GM23338 (cell line): ENCODE measurements around the gene FBRSL1. TPM values are rescaled to one million over a fixed set of nuclear protein-coding genes. Genes with fewer than 3 reads are reported as not detected.

Source experiments
- ATAC-seq: fragments of 200-7000 bp; cut with Tn5 transposase; 3 replicates; pipeline ENCODE4 v1.9.1; 2020
- DNase-seq: peaks from one replicate; pipeline ENCODE4 v3.0.0-alpha.2; 2015; ENCODE audit warnings: low spot score
- H2AFZ ChIP-seq: fragments of 200-600 bp; sonication (generic); 2 replicates; pipeline ENCODE4 v1.8.0; 2016; ENCODE audit warnings: antibody characterized with exemption, mild to moderate bottlenecking, moderate library complexity
- H3F3A ChIP-seq: fragments of 200-600 bp; sonication (generic); replicated peaks from 2 replicates; pipeline ENCODE4 v1.8.0; 2017; ENCODE audit warnings: antibody characterized with exemption, mixed run types, low read depth
- H3K27ac ChIP-seq: fragments of 200-600 bp; sonication (generic); 2 replicates; pipeline ENCODE4 v1.6.1; 2016; ENCODE audit warnings: low read depth
- H3K27me3 ChIP-seq: fragments of 200-600 bp; sonication (generic); 2 replicates; pipeline ENCODE4 v1.8.0; 2016; ENCODE audit warnings: mild to moderate bottlenecking, mixed run types, moderate library complexity; ENCODE audit not compliant: insufficient read depth
- H3K36me3 ChIP-seq: fragments of 200-600 bp; sonication (generic); 2 replicates; pipeline ENCODE4 v1.8.0; 2016; ENCODE audit warnings: mild to moderate bottlenecking; ENCODE audit not compliant: insufficient read depth
- H3K4me1 ChIP-seq: fragments of 200-600 bp; sonication (generic); 2 replicates; pipeline ENCODE4 v1.8.0; 2016; ENCODE audit warnings: mild to moderate bottlenecking, moderate library complexity; ENCODE audit not compliant: insufficient read depth
- H3K4me2 ChIP-seq: fragments of 200-600 bp; sonication (generic); 2 replicates; pipeline ENCODE4 v1.7.1; 2017; ENCODE audit warnings: mixed run types
- H3K4me3 ChIP-seq: fragments of 200-600 bp; sonication (generic); 2 replicates; pipeline ENCODE4 v1.6.1; 2016; ENCODE audit warnings: mixed run types
- H3K79me2 ChIP-seq: fragments of 200-600 bp; sonication (generic); replicated peaks from 2 replicates; pipeline ENCODE4 v1.8.0; 2017; ENCODE audit warnings: mild to moderate bottlenecking; ENCODE audit not compliant: insufficient read depth
- H3K9me2 ChIP-seq: fragments of 200-600 bp; sonication (generic); 2 replicates; pipeline ENCODE4 v1.8.0; 2017; ENCODE audit not compliant: insufficient read depth
- H4K20me1 ChIP-seq: fragments of 200-600 bp; sonication (generic); replicated peaks from 2 replicates; pipeline ENCODE4 v1.8.0; 2017; ENCODE audit warnings: mild to moderate bottlenecking; ENCODE audit not compliant: insufficient read depth
- H3K27ac Mint-ChIP-seq: 2 replicates; pipeline ENCODE4 v1.8.0; 2020; ENCODE audit warnings: inconsistent platforms, mild to moderate bottlenecking, moderate library complexity, mixed read lengths
- H3K27me3 Mint-ChIP-seq: 3 replicates; pipeline ENCODE4 v1.8.0; 2022; ENCODE audit warnings: low read depth, mild to moderate bottlenecking, moderate library complexity, mixed read lengths, inconsistent platforms; ENCODE audit not compliant: insufficient read depth, poor library complexity
- H3K36me3 Mint-ChIP-seq: 3 replicates; pipeline ENCODE4 v1.8.0; 2021; ENCODE audit warnings: low read depth, mild to moderate bottlenecking, inconsistent platforms, moderate library complexity, mixed read lengths
- H3K4me1 Mint-ChIP-seq: 3 replicates; pipeline ENCODE4 v1.8.0; 2020; ENCODE audit warnings: mild to moderate bottlenecking, inconsistent platforms, mixed read lengths
- H3K4me3 Mint-ChIP-seq: 3 replicates; pipeline ENCODE4 v1.8.0; 2021; ENCODE audit warnings: moderate library complexity, mild to moderate bottlenecking, inconsistent platforms, mixed read lengths
- H3K9me3 Mint-ChIP-seq: 3 replicates; pipeline ENCODE4 v1.8.0; 2020; ENCODE audit warnings: moderate library complexity, mild to moderate bottlenecking, inconsistent platforms, mixed read lengths
- CTCF ChIP-seq, 2 experiments: fragments of 200-600 bp in 1 of 2; sonication (generic) in 1 of 2; conservative IDR thresholded peaks; 2 replicates each; pipeline versions ENCODE4 v1.5.1 to v1.6.1; 2016 to 2017; ENCODE audit warnings: antibody characterized with exemption in 2 of 2, low read depth in 2 of 2, mild to moderate bottlenecking in 2 of 2, moderate library complexity in 1 of 2
- EZH2 ChIP-seq: fragments of 200-600 bp; sonication (generic); IDR thresholded peaks from one replicate; pipeline ENCODE4 v1.8.0; 2017; ENCODE audit warnings: antibody characterized with exemption, mild to moderate bottlenecking, low read depth; ENCODE audit not compliant: unreplicated experiment
- REST ChIP-seq: IDR thresholded peaks from one replicate; pipeline ENCODE4 v1.6.1; 2018; ENCODE audit warnings: antibody characterized with exemption; ENCODE audit not compliant: unreplicated experiment
- STAT1 ChIP-seq: IDR thresholded peaks from one replicate; pipeline ENCODE4 v1.6.1; 2016; ENCODE audit warnings: antibody characterized with exemption; ENCODE audit not compliant: unreplicated experiment
- polyA plus RNA-seq: library from polyadenylated mRNA; unstranded; fragments of >200 nt; fragmentation: Nextera tagmentation; extraction: Ambion mirVana; gene quantifications from 2 replicates; pipeline ENCODE4 v1.2.1, GENCODE V29; 2016
- total RNA-seq: library from RNA; depleted of rRNA; stranded (reverse); fragments of >200 nt; shearing (Covaris generic); gene quantifications from 2 replicates; pipeline ENCODE4 v1.2.3, GENCODE V29; 2014

Gene FBRSL1
- total and polyA plus RNA-seq, 2 experiments from 2014 or later: 37.8 to 89.8 TPM

GRCh38 chr12:132557291-132558015 is 67.5 kb downstream of the FBRSL1 start (continued):
- TF ChIP-seq CTCF (conservative IDR thresholded peaks at IDR 0.05; ENCODE audit: low read depth in 2 of 2) (no peak), STAT1 (no peak)

- H3K4me1 Mint-ChIP-seq: peaks cover 4% of the 10 kb centered on the region
- H4K20me1 ChIP-seq: peaks cover 6% of the 10 kb centered on the region; the same call in 1 of the 2 replicates
- H3K27ac ChIP-seq: no peak overlapping the region
- TF ChIP-seq STAT1 (no peak), REST (no peak), EZH2 (no peak)
- H3K79me2 ChIP-seq: peaks cover 19% of the 10 kb centered on the region
- ATAC-seq (no peak), DNase-seq (no peak)
- H3K4me3 Mint-ChIP-seq: peak overlapping the region; percentile 27; the same call in 1 of the 3 replicates
- 0 out of 2 replicates have a peak, but pooled peaks cover 4% of the 10 kb centered on the region for H3F3A ChIP-seq
- peaks cover 52% of the 10 kb centered on the region for H3K27me3 ChIP-seq
- H2AFZ ChIP-seq: no peak overlapping the region
- no peak overlapping the region for H3K27ac Mint-ChIP-seq
- no peaks in the 10 kb centered on the region; the same call in 1 of the 2 replicates for H3K4me1 ChIP-seq
- peaks cover 52% of the 10 kb centered on the region for H3K27me3 Mint-ChIP-seq
- H3K36me3 ChIP-seq: no peaks in the 10 kb centered on the region
- H3K36me3 Mint-ChIP-seq: peaks cover under 1% of the 10 kb centered on the region; the same call in 1 of the 3 replicates
- H3K9me2 ChIP-seq: no peaks in the 10 kb centered on the region
- no peaks in the 10 kb centered on the region; the same call in 2 of the 3 replicates for H3K9me3 Mint-ChIP-seq
- no peak overlapping the region for H3K4me2 ChIP-seq
- H3K4me3 ChIP-seq: no peak overlapping the region
Observed at GRCh38 chr12:132558042-132558856, 68.3 kb downstream of the FBRSL1 start.
